ENCODE data around the gene NQO2.

DNA sequence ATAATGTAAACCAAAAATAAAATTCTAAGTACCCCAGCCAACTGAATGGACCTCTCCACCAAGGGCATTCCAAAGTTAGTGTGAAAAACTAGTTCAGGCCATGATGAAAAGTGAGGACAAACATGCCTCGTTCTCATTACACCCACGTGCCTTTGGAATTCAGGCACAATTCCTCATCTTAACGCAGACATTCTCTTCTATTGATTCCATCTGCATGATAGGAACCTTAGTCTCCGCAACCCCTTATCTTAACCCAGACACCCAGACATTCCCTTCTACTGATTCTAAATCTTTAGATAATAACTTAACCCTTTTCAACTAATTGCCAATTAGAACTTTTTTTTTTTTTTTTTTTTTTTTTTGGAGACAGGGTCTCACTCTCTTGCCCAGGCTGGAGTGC, 20.8 kb upstream of the NQO2 start:
- TF ChIP-seq SMC3 (conservative IDR thresholded peaks at IDR 0.05; ENCODE audit: poor library complexity) (no peak), EZH2 (IDR thresholded peaks at IDR 0.05; ENCODE audit: borderline replicate concordance, insufficient read depth, low read length, poor library complexity, severe bottlenecking) (no peak), POLR2AphosphoS5 (IDR thresholded peaks at IDR 0.05) (no peak)
- TF ChIP-seq, protein P1, sequence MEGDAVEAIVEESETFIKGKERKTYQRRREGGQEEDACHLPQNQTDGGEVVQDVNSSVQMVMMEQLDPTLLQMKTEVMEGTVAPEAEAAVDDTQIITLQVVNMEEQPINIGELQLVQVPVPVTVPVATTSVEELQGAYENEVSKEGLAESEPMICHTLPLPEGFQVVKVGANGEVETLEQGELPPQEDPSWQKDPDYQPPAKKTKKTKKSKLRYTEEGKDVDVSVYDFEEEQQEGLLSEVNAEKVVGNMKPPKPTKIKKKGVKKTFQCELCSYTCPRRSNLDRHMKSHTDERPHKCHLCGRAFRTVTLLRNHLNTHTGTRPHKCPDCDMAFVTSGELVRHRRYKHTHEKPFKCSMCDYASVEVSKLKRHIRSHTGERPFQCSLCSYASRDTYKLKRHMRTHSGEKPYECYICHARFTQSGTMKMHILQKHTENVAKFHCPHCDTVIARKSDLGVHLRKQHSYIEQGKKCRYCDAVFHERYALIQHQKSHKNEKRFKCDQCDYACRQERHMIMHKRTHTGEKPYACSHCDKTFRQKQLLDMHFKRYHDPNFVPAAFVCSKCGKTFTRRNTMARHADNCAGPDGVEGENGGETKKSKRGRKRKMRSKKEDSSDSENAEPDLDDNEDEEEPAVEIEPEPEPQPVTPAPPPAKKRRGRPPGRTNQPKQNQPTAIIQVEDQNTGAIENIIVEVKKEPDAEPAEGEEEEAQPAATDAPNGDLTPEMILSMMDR (IDR thresholded peaks at IDR 0.05; ENCODE audit: poor library complexity, severe bottlenecking): no peak

Measured in neural cell (in vitro differentiated cells).